NCI-H1092 (cell line): ENCODE results near the gene ALG8.
"Not testable (repeated sequence)": the region's sequence is repeated elsewhere in the genome, so short reads cannot be mapped to it uniquely, and the experiment has no call there.

Source experiments
- DNase-seq: peaks from one replicate; lab custom pipeline; 2025; lab: John Stamatoyannopoulos, UW

Gene ALG8

DNA sequence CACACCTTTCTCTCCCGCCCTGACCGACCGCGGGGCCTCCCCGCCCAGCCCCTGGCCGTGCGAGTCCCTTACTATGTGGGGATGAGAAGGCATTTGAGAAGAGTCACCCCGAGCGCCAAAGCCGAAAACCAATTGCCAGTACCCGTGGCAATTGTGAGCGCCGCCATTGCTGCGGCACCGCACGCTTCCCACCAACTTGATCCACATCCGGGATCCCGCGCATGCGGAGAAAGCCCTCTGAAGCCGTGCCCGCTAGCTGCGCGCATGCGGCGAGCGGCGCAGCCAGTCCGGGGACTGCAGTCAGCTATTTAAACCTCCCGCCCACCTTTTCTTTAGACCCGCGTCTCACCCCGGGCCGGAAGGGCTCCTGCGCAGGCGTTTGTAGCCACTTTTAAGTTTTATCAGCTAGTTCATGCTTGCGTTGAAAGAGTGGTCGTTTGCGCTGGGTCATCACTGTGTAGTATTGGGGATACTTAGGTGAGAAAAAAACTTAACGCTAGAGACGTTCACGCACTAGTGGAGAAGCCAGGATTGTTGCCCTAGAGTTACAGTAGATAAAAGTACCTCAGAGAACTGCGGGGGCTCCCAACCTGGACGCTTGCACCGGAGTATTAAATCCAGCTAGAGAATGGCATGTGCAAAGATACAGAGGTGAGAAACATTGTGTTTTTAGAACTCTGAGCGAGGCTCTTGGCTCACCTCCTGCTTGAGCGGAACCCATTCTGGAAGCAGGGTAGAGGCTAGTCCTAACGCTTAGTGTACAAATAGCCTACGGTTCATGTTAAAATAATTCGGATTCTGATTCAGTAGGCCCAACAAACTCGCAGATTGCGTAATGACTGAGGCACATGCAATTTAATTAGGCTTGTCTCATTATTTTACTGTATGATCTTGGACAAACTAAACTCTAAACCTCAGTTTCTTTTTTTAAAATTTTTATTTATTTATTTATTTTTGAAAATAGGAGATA lies at the start of gene ALG8:
Gene ALG8, minus strand, starts transcription at position 205 of the 970 bp plus-strand sequence. Its CDS starts 38 bp downstream, at position 167.
- DNase-seq = peak; percentile 97

DNA sequence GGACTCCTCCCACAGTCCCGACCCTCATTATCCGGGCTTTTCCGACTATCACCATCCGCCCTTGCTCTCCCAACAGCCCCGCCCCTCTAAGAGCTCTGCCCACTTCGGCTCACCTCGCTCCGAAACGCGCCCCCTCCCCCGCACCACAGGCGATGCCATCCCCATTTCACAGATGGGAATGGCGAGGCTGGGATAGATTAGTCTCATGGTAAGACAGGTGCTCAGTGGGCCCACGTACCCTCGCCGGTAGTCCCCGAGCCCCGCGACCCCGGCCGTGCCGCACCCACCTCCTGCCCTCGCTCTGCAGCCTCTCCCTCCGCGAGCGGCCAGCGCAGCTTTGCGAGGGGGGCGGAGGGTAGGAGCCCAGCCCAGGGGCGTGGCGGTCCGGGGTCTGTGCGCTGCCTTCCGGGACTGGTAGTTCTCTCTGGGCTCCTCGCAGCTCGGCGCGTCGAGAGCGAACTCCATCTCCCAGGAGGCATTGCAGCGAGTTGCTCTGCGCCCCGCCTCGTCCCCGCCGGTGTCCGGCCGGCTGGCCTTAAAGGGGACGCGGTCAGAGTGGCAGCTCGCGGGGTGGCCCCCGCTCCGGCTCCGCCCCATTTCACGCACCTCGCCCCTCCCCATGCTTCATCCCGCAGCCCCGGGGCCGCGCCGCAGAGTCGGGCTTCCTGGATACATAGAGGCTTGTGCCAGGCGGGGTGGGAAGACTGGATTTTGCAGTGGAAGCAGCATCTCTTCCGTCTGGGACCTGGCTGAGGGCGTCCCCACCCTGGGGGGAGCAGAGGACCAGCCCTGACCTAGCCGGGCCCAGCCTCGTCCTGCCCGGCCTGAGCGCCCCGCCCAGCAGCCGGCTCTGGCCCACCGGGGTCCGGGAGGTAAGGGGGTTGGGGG lies 49.1 kb upstream of the ALG8 start, which contains the start of the genes KCTD21 and USP35:
Gene KCTD21, minus strand, starts transcription at position 341 of the 888 bp plus-strand sequence. CDS start 14,072 bp downstream, outside the sequence.
Gene USP35, plus strand, starts transcription at position 634 of the 888 bp plus-strand sequence. CDS start 7,327 bp downstream, outside the sequence.
- DNase-seq = peak; percentile 98

DNA sequence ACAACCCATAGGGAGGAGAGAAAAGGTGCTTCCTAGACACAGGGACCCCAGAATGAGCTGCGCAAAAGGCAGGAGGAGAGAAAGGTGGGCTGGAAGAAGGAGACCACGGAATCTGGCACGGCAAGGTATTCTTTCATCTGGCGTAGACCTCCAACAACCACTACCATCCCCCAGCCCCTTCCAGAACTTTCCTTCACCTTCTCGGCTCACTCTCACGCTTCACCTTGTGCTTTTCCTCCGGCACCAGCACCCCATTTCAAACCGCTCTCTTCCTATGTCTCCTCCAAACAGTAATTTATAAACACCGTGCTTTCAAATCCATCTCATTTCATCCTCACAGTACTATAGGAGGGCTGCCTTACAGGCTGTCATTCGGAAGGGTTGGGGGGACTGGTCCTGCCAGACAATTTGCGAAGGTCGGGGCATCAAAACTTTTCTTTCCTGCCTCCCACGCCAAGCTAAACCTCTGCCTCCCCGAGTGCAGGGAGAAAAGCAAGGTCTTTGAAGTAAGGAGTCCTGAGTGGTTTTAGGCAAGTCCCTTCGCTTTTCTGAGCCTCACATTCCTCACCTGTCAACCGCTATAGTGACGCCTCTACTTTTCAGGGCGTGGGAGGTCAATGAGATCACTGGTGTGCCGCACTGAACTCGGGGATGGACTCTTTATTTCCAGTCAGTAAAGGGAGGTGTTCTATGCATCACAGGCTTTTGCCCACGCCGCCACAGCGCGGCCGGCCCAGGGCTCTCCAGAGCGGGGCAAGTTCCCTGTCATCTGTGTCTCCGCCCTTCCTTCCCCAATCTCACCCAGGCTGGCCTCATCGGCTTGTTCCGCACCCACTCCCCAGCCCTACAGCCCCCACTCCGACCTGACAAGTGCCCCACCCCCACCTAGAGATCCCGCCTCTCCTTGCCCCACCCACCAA lies 48.2 kb upstream of the ALG8 start:
- no peak for DNase-seq

DNA sequence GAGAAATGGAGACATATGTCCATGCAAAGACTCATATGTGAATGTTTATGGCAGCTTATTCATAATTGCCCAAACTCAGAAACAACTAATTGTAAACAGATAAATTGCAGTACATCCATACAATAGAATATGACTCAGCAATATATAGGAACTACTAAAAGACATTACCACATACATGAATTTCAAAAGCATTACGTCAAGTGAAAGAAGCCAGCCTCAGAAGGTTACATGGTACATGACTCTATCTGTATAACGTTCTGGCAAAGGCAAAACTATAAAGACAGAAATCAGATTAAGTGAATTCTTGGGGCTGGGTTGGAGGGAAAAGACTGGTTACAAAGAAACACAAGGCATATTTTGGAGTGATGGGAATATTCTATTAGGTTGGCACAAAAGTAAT lies 41.8 kb upstream of the ALG8 start:
- DNase-seq = no peak

DNA sequence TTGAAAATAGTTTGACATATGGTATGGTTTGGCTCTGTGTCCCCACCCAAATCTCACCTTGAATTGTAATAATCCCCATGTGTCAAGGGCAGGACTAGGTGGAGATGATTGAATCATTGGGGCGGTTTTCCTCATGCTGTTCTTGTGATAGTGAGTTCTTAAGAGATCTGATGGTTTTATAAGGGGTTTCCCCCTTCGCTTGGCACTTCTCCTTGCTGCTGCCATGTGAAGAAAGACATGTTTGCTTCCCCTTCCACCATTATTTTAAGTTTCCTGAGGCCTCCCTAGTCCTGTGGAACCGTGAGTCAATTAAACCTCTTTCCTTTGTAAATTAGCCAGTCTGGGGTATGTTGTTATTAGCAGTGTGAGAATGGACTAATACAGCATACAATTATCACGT lies 41.3 kb upstream of the ALG8 start:
- DNase-seq = no peak

DNA sequence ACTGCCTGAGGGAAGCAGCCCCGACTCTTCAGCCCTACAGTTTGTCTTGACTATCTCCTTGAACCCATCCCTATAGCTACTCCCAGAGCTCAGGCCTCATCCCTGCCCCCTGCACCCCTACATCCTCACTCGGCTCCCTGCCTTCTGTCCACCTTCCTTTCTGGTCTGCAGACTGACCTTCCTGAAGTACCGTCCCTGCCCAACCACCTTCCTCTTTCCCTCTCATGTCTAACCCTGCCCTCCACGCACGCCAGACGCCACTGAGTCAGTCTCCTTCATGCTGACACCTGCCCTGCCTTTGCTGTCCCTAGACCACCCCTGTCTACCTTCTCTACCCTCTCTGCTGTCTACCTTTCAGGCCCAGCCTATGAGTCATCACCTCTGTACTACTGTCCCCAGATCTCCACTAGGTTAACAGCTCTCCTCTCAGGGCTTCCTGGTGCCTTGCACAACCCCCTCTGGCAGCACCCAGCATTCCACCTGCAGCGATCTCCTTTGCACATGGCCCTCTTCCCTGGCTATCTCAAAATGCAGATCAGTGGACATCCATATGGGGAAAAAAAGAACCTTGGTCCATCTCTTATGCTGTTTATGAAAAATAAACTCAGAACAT lies 40.1 kb upstream of the ALG8 start:
- DNase-seq = no peak

DNA sequence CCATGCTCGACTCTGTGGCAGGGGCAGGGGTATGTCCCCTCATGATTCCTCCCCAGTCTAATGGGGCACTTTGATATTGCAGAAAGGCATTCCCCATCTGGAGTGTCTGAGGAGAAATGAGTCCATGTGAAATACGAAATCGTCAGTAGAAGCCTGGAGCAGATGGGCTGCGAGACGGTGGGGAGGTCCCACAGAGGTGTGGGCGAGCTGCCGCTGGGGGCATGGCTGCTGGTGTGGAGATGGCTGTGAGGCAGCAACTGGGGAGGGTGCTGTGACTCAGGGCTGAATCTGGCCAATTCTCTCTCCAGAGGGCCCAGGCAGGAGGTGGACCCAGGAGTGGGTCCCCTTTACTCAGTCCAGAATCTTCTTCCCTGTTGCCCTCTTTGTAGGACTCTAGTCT lies 37.8 kb upstream of the ALG8 start:
- no peak for DNase-seq

DNA sequence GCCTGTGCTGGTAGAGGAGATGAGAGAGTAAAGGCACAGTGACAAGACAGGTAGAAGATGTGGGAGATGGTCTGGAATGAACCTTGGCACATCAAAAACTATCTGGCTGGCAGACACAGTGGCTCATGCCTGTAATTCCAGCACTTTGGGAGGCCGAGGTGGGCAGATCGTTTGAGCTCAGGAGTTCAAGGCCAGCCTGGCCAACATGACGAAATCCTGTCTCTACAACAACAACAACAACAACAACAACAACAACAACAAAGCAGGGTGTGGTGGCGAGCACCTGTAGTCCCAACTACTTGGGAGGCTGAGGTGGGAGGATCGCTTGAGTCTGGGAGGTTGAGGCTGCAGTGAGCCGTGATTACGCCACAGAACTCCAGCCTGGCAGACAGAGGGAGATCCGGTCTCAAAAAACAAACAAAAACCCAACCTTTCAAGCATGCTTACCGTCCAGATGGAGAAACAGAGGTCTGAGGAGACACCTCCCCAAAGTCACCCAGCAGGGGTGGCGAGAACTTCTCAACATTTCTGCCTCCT lies 37.2 kb upstream of the ALG8 start:
- DNase-seq = no peak

DNA sequence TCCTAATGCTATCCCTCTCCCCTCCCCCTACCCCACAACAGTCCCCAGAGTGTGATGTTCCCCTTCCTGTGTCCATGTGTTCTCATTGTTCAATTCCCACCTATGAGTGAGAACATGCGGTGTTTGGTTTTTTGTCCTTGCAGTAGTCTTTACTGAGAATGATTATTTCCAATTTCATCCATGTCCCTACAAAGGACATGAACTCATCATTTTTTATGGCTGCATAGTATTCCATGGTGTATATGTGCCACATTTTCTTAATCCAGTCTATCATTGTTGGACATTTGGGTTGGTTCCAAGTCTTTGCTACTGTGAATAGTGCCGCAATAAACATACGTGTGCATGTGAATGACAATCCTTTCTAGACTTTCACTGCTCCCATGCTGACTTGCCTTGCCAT lies 36.4 kb upstream of the ALG8 start:
- not testable (repeated sequence) for DNase-seq

DNA sequence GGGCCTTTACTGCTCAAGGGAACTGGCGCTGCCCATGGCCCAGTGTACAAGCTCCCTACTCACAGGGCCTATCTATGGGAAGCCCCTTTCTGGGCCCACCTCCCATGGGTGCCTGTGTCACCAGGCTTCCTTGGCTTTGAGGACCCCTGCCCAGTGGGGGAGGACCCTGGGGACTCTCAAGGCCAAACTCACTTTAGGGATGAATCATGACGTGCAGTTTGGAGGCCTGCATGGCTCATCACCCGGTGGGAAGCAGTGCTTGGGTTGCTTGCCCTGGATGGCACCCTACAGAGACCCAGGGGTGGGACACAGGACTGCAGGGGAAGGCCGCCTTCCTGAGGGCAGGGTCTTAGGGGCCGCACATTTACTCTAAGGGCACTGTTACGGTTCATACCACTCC lies 32.5 kb upstream of the ALG8 start:
- no peak for DNase-seq

DNA sequence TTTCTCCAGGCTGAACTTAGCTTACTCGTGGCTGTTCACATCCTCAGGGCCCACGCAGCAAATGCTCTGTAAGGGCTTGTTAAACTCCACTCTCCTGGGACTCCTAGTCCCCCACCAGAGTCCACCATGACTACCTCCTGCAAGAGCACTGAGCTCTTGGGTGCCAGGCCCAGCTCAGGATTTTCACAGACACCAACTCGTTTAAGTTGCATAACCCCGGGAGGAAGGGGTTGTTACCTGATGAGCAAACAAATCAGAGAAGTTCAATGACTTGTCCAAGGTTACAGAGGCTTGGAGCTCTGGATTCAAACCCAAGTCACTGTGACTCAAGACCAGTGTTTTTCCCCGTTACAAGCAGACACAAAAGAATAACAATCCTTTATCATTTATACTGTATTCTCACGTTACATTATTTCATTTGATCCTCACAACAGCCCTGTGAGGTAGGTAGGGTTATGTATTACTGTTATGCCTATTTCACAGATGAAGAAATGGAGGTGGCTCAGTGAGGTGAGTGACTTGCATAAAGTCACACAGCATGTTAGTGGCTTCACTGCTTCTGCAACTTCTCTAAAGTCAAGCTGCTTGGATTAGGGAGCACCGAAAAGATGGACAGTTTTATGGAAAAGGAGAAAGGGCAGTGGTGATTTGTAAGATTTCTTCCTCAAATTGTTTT lies 31.6 kb upstream of the ALG8 start:
- no peak for DNase-seq

DNA sequence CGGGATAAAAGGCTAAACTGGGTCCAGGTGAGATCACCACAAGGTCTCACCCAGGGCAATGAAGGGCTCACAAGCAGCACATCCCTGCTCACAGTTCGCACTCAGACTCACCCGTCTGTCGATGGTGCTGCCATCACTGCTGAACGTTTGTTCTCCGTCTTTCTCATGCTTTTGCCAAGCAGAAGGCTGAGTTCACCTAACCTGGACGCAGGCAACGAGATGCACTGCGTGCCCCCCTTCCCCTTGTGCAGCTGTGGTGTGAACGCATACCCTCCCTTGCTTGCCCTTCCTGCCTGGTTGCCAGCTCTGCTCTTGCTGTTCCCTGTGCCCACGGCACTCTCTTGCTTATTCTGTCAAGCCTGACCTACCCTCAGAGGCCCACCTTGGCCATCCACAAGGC lies 31.0 kb upstream of the ALG8 start:
- DNase-seq = no peak

DNA sequence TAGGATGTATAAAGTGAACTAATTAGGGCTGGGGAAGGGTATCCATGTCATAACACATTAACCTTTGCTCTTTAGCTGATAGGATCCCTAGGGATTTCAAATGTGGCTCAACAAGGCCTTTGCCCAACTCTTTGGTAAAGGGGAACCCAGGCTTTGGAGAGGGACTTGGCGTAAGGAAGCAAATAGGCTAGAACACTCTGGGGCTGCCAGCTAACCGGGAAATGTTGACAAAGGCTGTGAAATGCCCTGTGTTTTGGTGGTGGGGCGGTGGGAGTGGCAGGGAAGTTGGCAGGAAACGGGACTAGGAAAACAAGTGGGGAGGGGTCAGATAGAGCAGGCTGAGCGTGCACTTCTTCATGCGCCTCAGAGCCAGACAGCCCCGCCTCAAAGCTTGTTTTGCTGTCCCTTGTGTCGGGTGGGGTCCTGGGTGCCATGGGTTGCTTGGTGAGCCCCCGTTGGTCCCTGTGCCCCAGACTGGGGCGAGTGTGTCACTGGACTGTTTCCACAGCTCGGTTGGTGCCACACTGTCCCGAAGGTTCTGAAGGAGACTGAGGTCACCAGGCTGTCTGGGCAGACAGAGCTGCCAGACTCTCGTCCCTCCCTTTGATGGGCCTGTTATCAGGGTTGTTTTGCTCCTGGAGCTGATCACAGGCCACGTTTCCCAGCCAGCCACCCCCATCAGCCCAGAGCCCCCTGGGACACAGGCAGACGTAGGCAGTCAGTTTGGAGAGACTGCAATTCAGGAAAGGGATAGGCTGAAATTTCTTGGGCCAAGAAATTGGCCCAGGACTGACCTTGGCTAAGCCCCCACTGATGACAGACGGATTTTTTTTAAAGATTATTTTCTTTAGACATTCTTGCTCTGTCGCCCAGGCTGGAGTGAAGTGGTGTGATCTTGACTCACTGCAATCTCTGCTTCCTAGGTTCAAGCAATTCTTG lies 29.4 kb upstream of the ALG8 start:
- no peak for DNase-seq

DNA sequence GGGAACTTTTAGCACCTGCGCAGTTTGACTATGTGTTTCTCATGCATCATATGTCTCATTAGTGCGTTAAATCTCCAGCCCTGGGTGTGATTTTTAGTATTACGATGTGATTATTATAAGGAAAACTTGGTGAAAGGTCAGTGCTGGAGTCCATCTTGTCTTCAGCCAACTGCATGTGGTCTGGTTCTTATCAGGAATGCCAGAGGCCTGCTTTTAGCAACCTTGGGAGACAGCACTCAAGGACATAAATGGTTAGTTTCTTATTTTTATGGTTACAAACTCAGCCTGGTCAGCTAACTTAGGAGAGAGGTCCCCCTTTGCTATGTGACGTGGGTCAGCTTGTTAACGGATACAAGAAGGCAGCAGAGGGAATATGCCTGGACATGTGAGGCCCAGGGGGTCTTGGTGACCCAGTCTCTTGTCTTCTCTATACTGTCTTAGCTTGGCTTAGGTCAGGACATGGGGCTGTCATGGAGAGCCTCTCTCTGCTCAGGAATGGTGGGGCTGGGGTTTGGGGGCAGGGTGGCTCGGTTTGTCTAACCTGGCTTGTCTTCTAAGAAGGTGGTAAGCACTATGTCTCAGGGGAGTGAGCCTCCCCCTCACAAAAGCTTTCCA lies 27.5 kb upstream of the ALG8 start:
- DNase-seq = no peak

DNA sequence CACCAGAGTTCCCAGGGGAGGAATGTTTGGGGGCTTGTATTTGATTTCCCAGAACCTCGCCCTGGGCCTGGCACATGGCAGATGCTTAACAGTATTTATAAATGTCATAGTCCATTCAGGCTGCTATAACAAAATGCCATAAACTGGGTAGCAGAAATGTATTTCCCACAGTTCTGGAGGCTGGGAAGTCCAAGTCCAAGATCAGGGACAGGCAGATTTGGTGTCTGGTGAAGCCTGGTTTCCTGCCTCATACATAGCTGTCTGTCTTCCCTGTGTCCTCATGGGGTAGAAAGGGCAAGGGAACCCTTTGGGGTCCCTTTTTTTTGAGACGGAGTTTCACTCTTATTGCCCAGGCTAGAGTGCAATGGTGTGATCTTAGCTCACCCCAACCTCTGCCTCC lies 25.0 kb upstream of the ALG8 start:
- DNase-seq = no peak

DNA sequence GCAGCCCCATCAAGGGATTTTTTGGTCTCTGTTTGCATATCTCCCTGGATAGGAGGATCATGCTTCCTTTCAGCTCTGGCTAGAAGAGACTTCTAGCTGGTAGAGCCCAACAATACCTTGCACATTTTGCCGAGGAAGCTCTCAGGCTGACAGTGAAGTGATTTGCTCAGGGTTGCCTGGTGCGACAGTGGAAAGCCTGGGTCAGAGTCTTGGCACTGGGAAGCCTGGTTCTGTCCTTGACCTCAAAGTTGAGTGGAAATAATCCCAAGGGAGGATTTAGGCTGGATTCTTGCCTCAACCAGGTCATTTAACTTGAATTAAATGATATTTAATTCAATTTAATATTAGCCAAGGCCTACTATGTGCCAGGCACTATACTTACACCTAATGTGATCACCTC lies 24.4 kb upstream of the ALG8 start:
- DNase-seq = no peak

DNA sequence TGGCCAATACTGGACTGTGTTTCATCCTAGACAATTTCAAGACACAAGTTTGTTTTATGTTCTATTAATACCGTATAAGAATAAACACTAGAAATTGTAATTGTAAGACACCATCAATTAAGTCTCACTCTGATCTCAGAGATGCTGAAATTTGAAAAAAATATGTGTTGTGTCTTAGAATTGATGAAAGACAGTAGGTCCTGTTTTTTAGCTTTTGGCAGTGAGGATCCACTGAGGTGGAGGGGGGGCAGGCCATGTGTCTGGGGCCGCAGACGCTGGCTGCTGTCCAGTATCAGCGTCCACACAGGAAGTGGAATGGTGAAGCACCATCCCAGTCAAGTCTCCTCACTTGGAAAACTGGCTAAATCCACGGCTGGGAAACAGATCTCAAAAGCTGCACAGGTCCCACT lies 22.5 kb upstream of the ALG8 start:
- no peak for DNase-seq

DNA sequence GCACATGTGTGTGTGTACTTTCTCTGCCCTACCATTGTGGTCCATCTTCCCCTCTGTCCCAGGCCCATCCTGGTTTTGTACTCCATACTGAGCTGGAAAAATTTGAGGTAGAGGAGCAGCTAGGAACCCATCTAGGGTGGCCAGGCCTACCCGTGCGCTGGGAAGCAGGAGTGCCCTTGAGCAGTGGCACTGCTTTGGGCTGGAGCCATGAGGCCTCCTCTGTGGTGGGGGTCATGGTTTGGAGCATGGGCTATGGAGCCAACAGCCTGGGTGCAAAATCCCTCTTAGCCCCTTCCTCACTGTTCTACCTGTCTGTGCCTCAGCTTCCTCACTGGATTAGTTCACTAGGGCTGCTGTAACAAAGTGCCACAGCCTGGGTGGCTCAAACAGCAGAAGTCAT lies 21.9 kb upstream of the ALG8 start:
- DNase-seq = no peak

DNA sequence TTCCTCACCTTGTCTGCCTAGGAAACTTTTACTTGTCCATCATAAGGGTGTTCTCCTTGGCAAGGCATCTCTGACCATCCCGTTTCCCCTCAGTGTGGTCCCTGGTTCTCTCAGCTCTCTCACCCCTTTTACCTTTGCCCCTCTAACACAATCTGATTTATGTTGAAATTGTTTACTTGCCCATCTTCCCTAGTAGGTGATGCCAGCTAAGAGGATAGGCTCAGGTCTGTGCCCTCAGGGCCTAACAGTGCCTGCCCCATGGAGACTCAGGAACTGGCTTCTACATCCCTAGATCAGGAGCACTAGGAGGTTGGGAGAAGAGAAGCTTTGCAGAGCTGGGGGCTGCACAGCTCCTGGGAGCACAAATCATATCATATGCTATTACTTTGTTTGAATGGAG lies 21.1 kb upstream of the ALG8 start:
- DNase-seq = no peak
